GM12878 (cell line): ENCODE data around the gene KCNA4. TPM values are rescaled to one million over a fixed set of nuclear protein-coding genes. Genes with fewer than 3 reads are reported as not detected.

Source experiments
- CEBPB ChIP-seq, 2 experiments: fragments of 150-350 bp in 1 of 2; IDR thresholded peaks; 2 replicates each; pipeline ENCODE4 v1.6.1; 2012 to 2014; ENCODE audit warnings: low read depth in 2 of 2, low read length in 2 of 2, borderline replicate concordance in 1 of 2, inconsistent platforms in 1 of 2
- CUX1 ChIP-seq: IDR thresholded peaks from 2 replicates; pipeline ENCODE4 v1.6.1; 2012; ENCODE audit warnings: improper control_type of control experiment, low read depth, low read length; ENCODE audit not compliant: insufficient replicate concordance
- EGR1 ChIP-seq, 2 experiments: IDR thresholded peaks; 1 replicate in 1 of 2; 2 replicates in 1 of 2; pipeline ENCODE4 v1.6.1; 2011 to 2012; ENCODE audit warnings: low read depth in 2 of 2, low read length in 2 of 2, borderline replicate concordance in 1 of 2, mild to moderate bottlenecking in 1 of 2, moderate library complexity in 1 of 2
- ETV6 ChIP-seq, 2 experiments: fragments of 450-650 bp in 1 of 2; IDR thresholded peaks in 1 of 2; conservative IDR thresholded peaks in 1 of 2; 2 replicates each; pipeline ENCODE4 v1.6.1; 2014; ENCODE audit warnings: antibody characterized with exemption in 1 of 2, borderline replicate concordance in 1 of 2, low read depth in 1 of 2, mild to moderate bottlenecking in 1 of 2, moderate library complexity in 1 of 2
- RELA ChIP-seq: fragments of 450-650 bp; IDR thresholded peaks from 2 replicates; pipeline ENCODE4 v1.8.0; 2014; ENCODE audit warnings: borderline replicate concordance; ENCODE audit not compliant: partially characterized antibody
- SKIL ChIP-seq: fragments of 450-650 bp; IDR thresholded peaks from 2 replicates; pipeline ENCODE4 v1.6.1; 2017; ENCODE audit warnings: mild to moderate bottlenecking, low read depth, inconsistent platforms; ENCODE audit not compliant: poor library complexity, severe bottlenecking
- polyA plus RNA-seq, 11 experiments: library from polyadenylated mRNA; depleted of rRNA in 4 of 11; unstranded in 6 of 11; stranded (reverse) in 5 of 11; fragments of >200 nt; fragmentation: Nextera tagmentation in 4 of 11; fragmentation: Illumina TruSeq in 1 of 11; extraction: Ambion mirVana in 4 of 11; extraction: Trizol in 1 of 11; gene quantifications; 1 replicate in 1 of 11; 2 replicates in 10 of 11; pipeline versions ENCODE4 v1.2.1 to v1.2.3, GENCODE V29; 2011 to 2016; ENCODE audit warnings: inconsistent platforms in 2 of 11, missing spikeins in 2 of 11, low read depth in 1 of 11
- total RNA-seq, 4 experiments: library from RNA; depleted of rRNA in 3 of 4; stranded (reverse); fragments of >200 nt in 3 of 4; fragmentation: Illumina TruSeq in 1 of 4; extraction: Trizol in 1 of 4; gene quantifications; 2 replicates each; pipeline versions ENCODE4 v1.2.1 to v1.2.3, GENCODE V29; 2013 to 2021

The KCNA4 gene
- total and polyA plus RNA-seq, 10 of the 15 experiments (the other 5 are each of a cell fraction or from before 2014, with no cell fraction given), result not detected

DNA sequence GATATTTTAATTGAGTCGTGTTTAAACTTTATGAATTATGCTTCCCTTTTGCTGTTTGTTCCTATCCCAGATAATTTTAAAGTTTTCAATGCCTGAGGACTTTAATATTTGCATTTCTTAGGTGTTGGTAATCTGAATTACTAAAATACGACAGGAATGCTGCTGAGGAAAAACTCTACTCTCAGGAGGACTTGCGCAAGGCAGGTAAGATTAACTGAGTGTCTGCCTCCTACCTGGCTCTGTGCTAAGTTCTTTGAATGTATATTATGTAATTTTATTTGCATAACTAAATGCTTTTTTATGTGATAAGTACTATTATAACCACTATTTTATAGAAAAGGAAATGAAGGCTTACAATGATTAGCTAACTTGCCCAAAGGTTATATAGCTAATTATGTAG, 2.7 kb upstream of the KCNA4 start (continued):
- TF ChIP-seq SKIL (no peak), CEBPB (IDR thresholded peaks at IDR 0.05; ENCODE audit: borderline replicate concordance in 1 of 2, low read depth in 2 of 2, low read length in 2 of 2) (no peak), CUX1 (no peak), RELA (no peak), EGR1 (IDR thresholded peaks at IDR 0.05; ENCODE audit: borderline replicate concordance in 1 of 2, low read depth in 2 of 2, low read length in 2 of 2) (no peak), ETV6 (conservative IDR thresholded peaks at IDR 0.05 in 1 of 2, IDR thresholded peaks at IDR 0.05 in 1 of 2; ENCODE audit: borderline replicate concordance in 1 of 2, low read depth in 1 of 2) (no peak)
